Stimulated activated CD4-positive, alpha-beta T cell treated with anti-CD3 and anti-CD28 coated beads, TNF-alpha, amount 100 ng/mL, for 4 hours (primary cell): ENCODE data around the gene FRMPD1.

ENCODE experiments used
- DNase-seq, 3 experiments: peaks; one replicate each; pipeline ENCODE4 v3.0.0-alpha.2; 2020; ENCODE audit warnings: low read depth in 3 of 3

FRMPD1 gene

GRCh38 chr9:37635808-37636207 is 14.9 kb upstream of the FRMPD1 start:
- no peak for DNase-seq

- no peak for DNase-seq
These were observed 14.0 kb upstream of the FRMPD1 start for GRCh38 chr9:37636511-37637448.

- no peak for DNase-seq
These were observed 11.5 kb upstream of the FRMPD1 start for GRCh38 chr9:37639109-37639762.

GRCh38 chr9:37639841-37640240 is 10.9 kb upstream of the FRMPD1 start:
- DNase-seq, result no peak

DNA sequence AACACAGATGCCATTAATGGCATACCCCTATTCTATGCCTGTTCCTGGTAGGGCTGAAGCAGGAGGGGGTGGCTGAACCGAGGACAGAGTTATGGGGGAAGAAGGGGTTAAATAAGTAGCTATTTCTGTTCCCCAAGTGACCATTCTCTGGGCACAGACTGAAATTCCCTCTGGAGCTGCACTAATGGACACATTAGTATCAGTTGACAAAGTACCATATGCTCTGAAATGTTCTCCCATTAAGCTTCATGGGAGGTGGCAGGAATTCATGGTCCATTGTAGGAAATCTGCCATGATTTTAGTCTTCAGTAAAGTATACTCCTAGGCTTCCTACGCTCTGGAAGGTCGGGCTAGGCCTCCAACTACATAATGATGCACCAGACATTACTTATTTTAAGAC is 10.5 kb upstream of the FRMPD1 start:
- DNase-seq, result no peak

- no peak for DNase-seq
These were observed 9.4 kb upstream of the FRMPD1 start for GRCh38 chr9:37641331-37641730.

- no peak for DNase-seq
These were observed 7.5 kb upstream of the FRMPD1 start for GRCh38 chr9:37643214-37643613.

DNA sequence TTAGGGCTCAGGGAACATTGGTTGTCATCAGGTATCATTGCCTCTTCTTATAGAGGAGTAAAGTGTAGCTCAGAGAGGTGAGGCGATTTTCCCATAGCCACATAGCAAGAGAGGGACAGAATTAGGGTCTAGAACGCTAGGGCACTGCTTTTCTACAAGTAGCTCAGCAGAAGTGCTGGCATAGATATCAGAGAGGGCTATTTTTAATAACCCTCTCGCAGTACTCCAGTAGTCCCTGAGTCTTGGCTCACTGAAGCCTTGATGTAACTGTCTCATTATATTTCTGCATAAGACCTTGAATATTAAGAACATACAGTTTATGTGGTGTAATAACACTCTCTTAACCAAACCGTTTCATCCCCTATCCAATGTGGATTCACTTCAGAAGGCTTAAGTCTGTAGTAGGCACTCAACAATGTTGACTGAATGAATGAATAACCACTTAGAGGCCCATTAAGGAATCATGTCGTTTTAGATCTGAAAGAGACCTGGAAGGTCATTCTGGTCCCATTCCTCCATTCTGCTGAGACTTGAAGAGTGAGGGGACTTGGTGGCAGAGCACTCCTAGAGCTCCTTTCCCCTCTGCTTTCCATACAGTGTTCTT is 4.7 kb upstream of the FRMPD1 start:
- DNase-seq, result no peak

DNA sequence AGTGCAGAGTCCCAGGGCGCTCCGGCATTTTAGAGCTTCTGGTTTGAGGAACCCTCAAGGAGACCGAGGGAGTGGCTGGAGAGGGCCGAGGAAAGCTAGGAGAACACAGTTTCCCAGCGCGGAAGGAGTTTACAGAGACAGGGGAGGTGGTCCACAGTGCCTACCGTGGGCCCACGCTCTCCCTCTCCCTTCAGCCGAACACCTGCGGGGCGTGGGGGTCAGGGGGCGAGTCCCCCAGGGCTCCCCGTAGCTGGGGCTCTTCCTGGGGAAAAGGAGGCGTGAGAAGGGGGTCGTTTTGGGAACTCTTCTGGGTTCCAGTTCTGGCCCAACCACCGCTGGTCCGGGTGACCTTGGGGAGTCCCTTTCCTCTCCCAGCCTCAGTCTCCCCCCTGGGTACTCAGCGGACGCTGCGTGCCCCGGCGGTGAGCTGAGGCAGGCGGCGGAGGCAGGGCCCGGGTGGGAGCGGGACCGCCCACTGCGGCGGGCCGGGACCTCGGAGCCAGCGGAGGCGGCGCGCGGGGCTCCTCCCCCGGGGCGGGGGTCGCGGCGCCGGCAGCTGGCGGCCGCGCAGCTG is 368 bp upstream of the FRMPD1 start:
- no peak for DNase-seq

- no peak for DNase-seq
These were observed 1.5 kb downstream of the FRMPD1 start for GRCh38 chr9:37652261-37652660.

DNA sequence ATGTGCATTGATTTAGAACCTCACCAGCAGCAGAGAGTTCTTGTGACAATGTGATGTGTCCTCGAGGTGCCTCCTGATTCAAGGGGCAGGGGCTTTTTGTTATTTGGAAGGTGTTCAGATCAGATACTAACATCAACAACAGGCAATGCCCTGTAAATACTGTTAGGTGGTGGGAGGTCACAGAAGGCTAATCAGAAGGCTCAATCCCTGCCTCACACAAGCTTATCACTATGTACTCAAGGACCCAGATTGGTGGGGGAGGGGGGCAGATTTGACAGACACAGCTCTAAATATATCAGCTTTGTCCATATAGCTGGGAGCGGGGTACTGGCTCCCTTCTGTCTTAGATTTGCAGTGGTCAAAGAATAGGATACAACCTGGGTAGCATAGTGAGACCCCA is 2.6 kb downstream of the FRMPD1 start:
- no peak for DNase-seq

DNA sequence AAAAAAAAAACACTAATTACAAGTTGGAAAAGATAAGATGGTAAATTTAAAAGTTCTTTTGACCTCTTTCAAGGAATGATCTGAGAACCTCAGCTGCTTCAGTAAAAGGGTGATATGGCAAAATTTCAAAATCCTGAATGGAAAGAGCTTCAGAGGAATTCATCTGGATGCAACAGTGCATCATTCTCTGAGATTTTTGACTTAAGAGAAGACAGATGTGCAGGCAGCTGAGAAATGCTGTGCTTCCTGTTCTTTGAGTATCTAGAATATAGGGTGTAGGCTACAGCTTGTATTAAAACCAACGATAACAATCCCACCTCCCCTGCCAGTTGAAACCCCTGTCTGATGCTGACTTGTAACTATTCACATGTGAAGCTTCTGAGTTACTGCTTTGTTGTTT is 6.2 kb downstream of the FRMPD1 start:
- no peak for DNase-seq

- DNase-seq, result no peak
These were observed 9.9 kb downstream of the FRMPD1 start for GRCh38 chr9:37660691-37661090.

DNA sequence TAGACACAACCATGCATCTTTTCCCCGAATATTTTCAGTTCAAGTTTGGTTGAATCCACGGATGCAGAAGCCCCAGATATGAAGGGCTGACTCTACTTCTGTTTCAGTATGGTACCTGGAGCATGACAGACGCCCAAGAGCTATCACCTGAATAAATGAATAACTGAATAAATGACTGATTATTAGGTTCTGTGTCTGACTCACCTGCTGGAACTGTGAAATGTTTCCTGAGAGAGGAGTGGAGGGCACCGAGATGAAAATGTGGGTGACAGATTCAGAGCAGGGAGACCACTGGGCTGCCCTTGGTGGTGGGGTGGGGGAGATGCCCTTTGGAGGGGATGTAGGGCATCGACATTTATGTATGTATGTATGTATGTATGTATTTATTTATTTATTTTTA is 13.2 kb downstream of the FRMPD1 start:
- no peak for DNase-seq

GRCh38 chr9:37667706-37668105 is 17.0 kb downstream of the FRMPD1 start:
- DNase-seq, result no peak

- DNase-seq, result no peak
These were observed 17.4 kb downstream of the FRMPD1 start for GRCh38 chr9:37668116-37668601.

DNA sequence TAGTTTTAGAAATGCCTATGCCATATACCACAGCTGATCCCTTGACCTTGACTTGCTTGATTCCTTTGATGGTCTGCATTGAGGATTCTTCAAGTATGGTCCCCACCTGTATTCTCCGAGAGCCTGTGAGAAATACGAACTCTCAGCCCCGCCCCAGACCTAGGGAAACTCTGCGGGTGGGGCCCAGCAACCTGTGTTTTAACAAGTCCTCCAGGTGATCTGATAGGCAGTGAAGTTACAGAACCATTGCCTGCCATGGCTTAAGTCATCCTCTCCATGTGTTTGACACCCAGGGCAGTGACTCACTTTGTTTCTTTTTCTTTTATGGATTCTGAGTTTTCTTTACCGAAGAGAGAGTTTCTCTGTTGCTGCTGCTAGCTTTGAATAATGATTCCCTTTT is 18.5 kb downstream of the FRMPD1 start:
- no peak for DNase-seq

- DNase-seq, result no peak
These were observed 24.9 kb downstream of the FRMPD1 start for GRCh38 chr9:37675661-37676060.

DNA sequence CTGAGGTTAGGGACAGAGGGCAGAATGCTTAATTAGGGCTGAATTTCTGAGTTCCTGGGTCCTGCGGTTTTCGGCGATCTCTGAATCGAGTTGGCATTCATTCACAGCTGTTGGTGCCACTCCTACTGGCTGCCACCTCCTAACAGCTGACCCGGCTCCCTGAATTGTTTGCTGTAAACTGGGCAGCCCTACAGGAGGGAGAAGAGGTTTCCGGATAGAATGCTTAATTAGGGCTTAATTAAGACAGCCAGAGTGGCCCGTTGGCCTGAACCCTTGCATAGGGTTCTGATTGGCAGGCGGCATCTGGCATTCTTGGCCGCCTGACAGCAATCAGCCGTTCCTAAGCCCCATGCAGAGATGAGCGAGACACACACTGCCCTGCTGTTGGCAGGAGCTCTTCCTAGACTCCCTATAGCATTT is 25.7 kb downstream of the FRMPD1 start:
- no peak for DNase-seq

DNA sequence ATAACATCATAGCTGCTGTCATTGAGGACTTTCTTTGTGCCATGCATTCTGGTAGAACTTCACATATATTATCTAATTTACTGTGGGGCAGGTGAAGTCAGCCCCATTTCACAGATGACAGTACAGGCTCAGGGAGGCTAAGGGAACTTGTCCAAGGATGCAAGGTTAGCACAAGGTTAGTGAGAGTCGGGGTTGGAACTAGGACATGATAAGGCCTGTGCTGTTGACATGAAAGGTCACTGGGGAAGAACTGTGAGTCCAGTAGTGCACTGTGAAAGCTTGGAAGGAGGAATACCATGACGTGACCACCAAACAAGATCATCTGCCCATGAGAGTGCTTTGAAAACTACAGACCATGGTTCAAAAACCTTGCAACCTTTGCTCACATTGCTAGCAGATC is 26.7 kb downstream of the FRMPD1 start:
- no peak for DNase-seq

DNA sequence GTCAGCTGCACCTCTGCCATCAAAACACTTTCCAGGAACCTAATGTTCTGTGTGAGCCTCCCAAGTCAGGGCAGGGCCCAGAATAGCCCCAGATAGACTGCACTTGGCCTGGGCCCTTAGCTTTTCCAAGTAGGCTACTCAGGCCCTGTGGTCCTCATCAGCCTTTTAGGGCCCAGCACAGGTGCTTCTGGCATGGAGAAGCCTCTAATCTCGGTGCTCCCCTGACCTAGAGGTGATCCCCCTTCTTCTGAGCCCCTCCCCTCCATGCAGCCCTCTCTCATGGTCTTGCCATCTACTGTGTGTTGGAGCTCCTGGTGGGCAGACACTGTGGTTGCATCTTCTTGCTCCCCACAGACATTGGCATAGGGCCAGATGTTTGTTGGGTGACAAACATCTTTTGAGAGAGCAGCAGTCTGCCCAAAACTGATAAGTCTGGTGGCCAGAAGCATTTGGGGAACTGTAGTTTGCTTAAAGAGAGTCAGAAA is 28.1 kb downstream of the FRMPD1 start:
- DNase-seq, result no peak
